GM21447 (cell line): ENCODE results near the gene COL1A1.
A peak's percentile ranks its signal among the peaks of the same experiment; 100 is the strongest.

Experiments used
- ATAC-seq: cut with Tn5 transposase; IDR thresholded peaks from one replicate; pipeline ENCODE4 v1.9.1; 2021; ENCODE audit not compliant: unreplicated experiment

Gene COL1A1

GRCh38 chr17:50187751-50188530, 13.5 kb downstream of the COL1A1 start:
- no peak for ATAC-seq

DNA sequence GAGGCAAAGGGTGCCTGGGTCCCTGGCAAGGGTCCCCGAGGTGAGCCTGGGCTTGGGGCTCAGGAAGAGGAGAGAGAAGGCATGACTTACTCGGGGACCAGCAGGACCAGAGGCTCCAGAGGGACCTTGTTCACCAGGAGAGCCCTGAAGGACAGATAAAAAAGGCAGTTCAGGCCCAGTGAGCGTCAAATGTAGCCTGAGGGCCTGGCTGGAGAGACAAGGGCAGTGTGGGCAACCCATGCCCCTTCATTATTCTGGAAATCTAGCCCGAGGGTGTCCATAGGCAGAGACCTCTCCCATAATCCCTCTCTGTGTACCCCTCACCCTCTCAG, 14.1 kb downstream of the COL1A1 start:
- ATAC-seq: no peak

GRCh38 chr17:50186661-50187393, 14.6 kb downstream of the COL1A1 start:
- no peak for ATAC-seq

- no peak for ATAC-seq
Observed at GRCh38 chr17:50185631-50186471, 15.6 kb downstream of the COL1A1 start.

GRCh38 chr17:50184611-50185398, 16.6 kb downstream of the COL1A1 start:
- no peak for ATAC-seq

GRCh38 chr17:50184064-50184463, 17.4 kb downstream of the COL1A1 start:
- no peak for ATAC-seq

GRCh38 chr17:50183421-50183994, 17.9 kb downstream of the COL1A1 start:
- no peak for ATAC-seq

- no peak for ATAC-seq
Observed at GRCh38 chr17:50182783-50183420, 18.5 kb downstream of the COL1A1 start.

DNA sequence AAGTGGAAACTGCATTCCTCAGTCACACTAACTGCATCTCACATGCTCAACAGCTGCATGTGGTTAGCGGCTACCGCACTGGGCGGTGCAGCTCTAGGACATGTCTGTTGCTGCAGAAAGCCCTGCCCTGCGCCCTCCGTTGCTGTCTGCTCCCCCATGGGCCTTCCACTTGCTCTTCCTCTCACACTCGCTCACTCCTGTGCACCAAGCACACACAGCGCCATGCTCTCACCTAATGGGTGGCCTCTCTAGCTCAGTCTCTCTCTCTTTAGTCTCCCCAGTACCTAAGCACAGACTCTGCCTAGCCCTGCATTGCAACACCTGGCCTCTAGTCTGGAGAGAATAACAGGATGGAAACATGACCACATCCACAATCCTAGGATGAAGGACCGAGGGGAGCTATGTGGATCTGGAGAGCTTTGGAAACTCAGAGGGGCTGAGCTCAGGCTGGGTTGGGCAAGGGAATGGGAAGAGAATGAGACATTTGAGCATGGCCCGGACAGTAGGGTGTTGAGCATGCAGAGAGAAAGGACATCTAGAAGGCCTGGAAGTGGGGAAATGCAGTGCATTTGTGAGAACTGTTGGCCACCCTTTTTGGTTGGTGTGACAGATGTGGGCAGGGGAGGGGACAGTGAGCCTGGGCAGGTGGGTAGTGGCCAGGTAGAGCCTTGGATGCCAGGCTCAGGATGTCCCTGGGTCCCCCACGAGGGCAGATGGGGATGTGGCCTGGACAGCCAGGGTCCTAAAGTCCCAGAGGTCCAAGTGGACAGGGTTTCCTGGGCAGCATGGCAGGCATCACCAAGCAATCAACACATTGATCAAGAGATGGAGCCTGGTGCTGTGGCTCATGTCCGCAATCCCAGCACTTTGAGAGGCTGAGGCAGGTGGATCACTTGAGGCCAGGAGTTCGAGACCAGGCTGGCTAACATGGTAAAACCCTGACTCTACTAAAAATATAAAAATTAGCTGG, 19.6 kb downstream of the COL1A1 start:
- ATAC-seq: no peak

DNA sequence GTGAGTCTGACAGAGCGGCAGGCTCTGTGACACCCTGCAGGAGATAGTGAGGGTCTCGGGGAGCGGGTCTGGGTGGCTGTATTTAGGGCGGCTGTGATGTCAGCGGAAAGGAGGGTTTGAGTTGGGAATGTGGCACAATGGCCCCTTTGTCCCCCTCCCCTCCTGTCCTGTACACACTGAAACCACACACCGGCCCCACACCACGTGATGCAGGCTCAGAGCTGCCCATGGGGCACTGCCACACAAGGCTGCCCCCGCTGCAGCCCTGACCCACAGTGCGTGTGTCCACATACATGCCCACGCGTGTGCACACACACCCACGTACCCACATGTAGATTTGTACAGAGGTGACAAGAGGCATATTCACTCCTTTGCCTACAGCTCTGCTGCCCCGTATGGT, 20.3 kb downstream of the COL1A1 start:
- no peak for ATAC-seq

DNA sequence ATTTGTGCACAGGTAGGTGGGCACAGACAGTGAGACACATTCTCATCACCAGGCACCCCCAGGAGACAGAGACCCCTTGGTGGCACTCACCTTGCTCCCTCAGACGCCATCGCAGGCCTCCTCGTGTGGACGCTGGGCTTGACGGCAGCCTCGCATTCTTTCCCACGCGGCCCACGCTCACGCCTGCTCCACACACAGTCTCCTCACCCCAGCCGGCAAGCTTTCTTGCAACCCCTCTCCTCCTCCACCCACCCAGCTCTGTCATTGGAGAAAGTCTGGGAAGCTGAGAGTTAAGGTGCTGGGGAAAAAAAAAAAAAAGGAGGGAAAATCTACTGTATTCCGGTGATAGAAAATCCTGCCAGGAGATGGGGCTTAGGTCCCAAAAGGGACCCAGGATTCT, 20.8 kb downstream of the COL1A1 start:
- no peak for ATAC-seq

DNA sequence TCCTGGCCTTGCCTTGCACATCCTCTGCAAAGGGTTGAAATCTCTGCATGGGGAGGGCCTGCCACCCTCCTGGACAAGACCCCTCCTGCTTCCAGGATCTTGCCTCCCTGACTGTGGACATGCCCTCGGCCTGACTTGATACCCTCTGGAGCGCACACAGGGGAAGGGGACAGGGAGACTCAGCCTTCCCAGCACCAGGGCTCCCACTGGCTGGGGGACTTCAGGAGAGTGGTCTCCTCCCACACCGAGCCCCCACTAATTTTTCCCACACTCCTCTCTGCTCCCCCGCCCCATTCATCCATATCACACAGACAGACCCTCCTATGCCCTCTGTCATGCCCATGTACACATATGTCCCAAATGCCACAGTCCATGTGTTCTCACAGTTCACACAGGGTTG, 21.3 kb downstream of the COL1A1 start:
- ATAC-seq: no peak

DNA sequence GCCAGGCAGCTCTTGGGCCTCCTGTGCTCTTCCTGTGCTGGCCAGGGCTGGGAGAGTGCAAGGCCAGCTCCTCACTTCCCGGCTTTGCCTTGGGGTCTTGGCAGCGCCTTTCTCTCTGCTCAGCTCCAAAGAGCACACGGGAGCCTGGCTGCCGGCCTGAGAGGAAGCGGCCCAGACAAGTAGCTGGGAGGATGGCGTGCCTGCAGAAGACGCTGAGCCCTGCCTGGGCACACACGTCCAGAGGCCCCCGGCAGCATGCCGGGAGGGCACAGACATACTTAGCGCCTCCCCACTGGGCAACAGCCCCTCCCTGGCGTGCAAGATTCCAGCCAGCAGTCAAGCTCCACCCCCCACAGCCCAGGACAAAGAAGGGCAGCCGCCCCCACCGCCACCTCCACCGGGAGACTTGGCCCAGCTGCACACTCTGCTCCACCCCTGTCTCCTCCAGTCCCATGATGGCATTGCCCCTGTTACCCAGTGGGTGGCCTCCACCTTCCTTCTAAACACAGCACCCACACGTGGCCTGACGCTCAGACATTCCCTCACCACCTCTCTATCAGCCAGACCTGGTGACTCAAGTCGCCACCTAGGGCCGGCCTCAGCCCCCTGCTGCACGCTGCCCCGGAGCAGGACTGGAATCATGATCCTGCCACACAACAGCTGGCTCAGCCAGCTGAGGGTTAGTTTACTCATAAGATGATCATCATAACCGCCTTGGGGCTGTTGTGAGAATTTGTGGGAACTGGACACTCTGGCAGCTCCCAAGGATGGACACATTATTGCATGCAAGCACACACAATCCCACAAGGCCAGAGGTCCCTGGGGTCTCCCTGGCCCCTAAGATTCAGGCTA, 23.2 kb downstream of the COL1A1 start:
- ATAC-seq: peak; percentile 71

DNA sequence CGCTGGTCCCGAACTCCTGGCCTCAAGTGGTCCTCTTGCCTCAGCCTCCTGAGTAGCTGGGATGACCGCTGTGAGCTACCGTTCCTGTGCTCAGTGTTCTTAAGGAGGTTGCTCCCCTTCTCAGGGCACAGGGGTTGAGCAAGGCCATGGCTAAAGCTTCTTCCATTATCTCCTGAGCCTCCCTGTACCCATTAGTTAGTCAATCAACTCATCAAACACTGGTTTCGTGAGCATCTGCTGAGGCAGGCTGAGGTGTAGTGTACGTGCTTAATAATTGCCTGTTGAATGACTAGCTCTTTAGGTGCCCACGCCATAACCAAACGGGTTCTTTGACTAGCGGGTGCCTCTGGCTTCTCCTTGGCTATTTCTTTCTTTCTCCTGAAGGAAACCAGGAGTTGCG, 24.0 kb downstream of the COL1A1 start:
- ATAC-seq: no peak

- ATAC-seq: no peak
Observed at GRCh38 chr17:50176559-50177357, 24.7 kb downstream of the COL1A1 start.

- ATAC-seq: no peak
Observed at GRCh38 chr17:50175035-50175807, 26.2 kb downstream of the COL1A1 start.
